ENCODE data around the gene TMEM37. TPM values are rescaled to one million over a fixed set of nuclear protein-coding genes. Genes with fewer than 3 reads are reported as not detected.

The TMEM37 gene
- total RNA-seq, 1 experiment from 2014 or later, result 2.3 TPM

DNA sequence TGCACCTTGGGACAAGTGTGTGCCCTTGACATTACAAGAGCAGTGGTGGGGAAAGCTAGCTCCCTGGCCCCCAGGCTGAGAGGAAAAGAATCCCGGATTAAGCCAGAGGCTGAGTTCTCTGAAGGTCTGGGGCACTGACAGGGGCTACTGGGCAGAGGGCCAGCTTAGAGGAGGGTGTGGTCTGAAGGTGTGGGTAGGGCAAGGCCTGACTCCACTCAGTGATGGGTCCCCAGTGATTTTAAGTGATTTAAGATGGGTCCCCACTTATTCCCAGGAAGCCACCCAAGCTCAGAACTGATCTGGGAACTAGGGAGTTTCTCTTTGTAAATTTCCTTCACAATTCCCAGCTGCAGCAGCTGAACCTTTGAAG is 8.8 kb downstream of the TMEM37 start:
- CTCF ChIA-PET, result no interaction called here
- TF ChIP-seq, protein P1, sequence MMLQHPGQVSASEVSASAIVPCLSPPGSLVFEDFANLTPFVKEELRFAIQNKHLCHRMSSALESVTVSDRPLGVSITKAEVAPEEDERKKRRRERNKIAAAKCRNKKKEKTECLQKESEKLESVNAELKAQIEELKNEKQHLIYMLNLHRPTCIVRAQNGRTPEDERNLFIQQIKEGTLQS (IDR thresholded peaks at IDR 0.05), result no peak
- TF ChIP-seq, protein P2, sequence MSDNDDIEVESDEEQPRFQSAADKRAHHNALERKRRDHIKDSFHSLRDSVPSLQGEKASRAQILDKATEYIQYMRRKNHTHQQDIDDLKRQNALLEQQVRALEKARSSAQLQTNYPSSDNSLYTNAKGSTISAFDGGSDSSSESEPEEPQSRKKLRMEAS (IDR thresholded peaks at IDR 0.05), result no peak
- no peak for TF ChIP-seq SRF (IDR thresholded peaks at IDR 0.05; ENCODE audit: low read depth)
- no peak for TF ChIP-seq POLR2A (IDR thresholded peaks at IDR 0.05; ENCODE audit: borderline replicate concordance, extremely low read depth, insufficient read depth, insufficient read length)
- no peak for TF ChIP-seq ZFX (IDR thresholded peaks at IDR 0.05)
- TF ChIP-seq EGR1 (IDR thresholded peaks at IDR 0.05; ENCODE audit: low read depth), result no peak
- TF ChIP-seq YY1 (IDR thresholded peaks at IDR 0.05; ENCODE audit: extremely low read depth, insufficient replicate concordance, low read depth, low read length), result no peak
- TF ChIP-seq, protein P3, sequence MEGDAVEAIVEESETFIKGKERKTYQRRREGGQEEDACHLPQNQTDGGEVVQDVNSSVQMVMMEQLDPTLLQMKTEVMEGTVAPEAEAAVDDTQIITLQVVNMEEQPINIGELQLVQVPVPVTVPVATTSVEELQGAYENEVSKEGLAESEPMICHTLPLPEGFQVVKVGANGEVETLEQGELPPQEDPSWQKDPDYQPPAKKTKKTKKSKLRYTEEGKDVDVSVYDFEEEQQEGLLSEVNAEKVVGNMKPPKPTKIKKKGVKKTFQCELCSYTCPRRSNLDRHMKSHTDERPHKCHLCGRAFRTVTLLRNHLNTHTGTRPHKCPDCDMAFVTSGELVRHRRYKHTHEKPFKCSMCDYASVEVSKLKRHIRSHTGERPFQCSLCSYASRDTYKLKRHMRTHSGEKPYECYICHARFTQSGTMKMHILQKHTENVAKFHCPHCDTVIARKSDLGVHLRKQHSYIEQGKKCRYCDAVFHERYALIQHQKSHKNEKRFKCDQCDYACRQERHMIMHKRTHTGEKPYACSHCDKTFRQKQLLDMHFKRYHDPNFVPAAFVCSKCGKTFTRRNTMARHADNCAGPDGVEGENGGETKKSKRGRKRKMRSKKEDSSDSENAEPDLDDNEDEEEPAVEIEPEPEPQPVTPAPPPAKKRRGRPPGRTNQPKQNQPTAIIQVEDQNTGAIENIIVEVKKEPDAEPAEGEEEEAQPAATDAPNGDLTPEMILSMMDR (IDR thresholded peaks at IDR 0.05 in 2 of 3, conservative IDR thresholded peaks at IDR 0.05 in 1 of 3; ENCODE audit: borderline replicate concordance in 1 of 3, insufficient read depth in 1 of 3, low read depth in 2 of 3, low read length in 2 of 3), result no peak
- no peak for TF ChIP-seq POLR2AphosphoS5 (IDR thresholded peaks at IDR 0.05; ENCODE audit: low read depth, low read length)
- TF ChIP-seq, protein P4, sequence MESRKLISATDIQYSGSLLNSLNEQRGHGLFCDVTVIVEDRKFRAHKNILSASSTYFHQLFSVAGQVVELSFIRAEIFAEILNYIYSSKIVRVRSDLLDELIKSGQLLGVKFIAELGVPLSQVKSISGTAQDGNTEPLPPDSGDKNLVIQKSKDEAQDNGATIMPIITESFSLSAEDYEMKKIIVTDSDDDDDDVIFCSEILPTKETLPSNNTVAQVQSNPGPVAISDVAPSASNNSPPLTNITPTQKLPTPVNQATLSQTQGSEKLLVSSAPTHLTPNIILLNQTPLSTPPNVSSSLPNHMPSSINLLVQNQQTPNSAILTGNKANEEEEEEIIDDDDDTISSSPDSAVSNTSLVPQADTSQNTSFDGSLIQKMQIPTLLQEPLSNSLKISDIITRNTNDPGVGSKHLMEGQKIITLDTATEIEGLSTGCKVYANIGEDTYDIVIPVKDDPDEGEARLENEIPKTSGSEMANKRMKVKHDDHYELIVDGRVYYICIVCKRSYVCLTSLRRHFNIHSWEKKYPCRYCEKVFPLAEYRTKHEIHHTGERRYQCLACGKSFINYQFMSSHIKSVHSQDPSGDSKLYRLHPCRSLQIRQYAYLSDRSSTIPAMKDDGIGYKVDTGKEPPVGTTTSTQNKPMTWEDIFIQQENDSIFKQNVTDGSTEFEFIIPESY (IDR thresholded peaks at IDR 0.05; ENCODE audit: extremely low read depth, insufficient replicate concordance, low read length), result no peak
- TF ChIP-seq CBX3 (IDR thresholded peaks at IDR 0.05; ENCODE audit: low read depth), result no peak
- no peak for TF ChIP-seq FOSL1 (IDR thresholded peaks at IDR 0.05; ENCODE audit: low read depth)
- no peak for TF ChIP-seq TCF7L2 (IDR thresholded peaks at IDR 0.05; ENCODE audit: borderline replicate concordance, extremely low read depth, insufficient read depth, insufficient read length)
- no peak for TF ChIP-seq SIN3A (IDR thresholded peaks at IDR 0.05; ENCODE audit: low read depth)
- TF ChIP-seq EZH2phosphoT487 (IDR thresholded peaks at IDR 0.05; ENCODE audit: borderline replicate concordance), result no peak
- TF ChIP-seq EZH2 (IDR thresholded peaks at IDR 0.05), result no peak
- Histone ChIP-seq H2AFZ (ENCODE audit: low read depth, low read length, poor library complexity, severe bottlenecking) (no peak overlapping the region), H3K27me3 (ENCODE audit: insufficient read depth, low read length) (no peaks in the 10 kb centered on the region), H3K9me3 (ENCODE audit: control insufficient read depth in 1 of 2, insufficient read depth in 1 of 2, low read depth in 1 of 2, low read length in 2 of 2) (no peaks in the 10 kb centered on the region), H4K20me1 (ENCODE audit: insufficient read depth) (no peaks in the 10 kb centered on the region), H3K9me2 (ENCODE audit: insufficient read depth) (no peaks in the 10 kb centered on the region), H3K79me2 (ENCODE audit: insufficient read depth, low read length) (no peaks in the 10 kb centered on the region), H3K36me3 (ENCODE audit: control insufficient read depth in 1 of 2, insufficient read depth in 2 of 2, low read length in 2 of 2) (no peaks in the 10 kb centered on the region), H3K4me2 (ENCODE audit: low read length) (no peak overlapping the region), H3K27ac (ENCODE audit: low read depth, low read length) (no peak overlapping the region), H3K4me1 (ENCODE audit: control insufficient read depth in 1 of 2, insufficient read depth in 2 of 2, low read length in 2 of 2) (no peaks in the 10 kb centered on the region), H3K4me3 (replicated peaks in 1 of 2; ENCODE audit: low read depth in 1 of 2, low read length in 2 of 2) (no peak overlapping the region), H3K9ac (ENCODE audit: low read length) (no peak overlapping the region)
- RAD21 ChIA-PET (ENCODE audit: low non-redundant PET in 1 of 2, low total read pairs in 2 of 2, uncharacterized antibody in 2 of 2, unreplicated experiment in 2 of 2), result no interaction called here
- ATAC-seq (no peak), DNase-seq (ENCODE audit: low read depth, low spot score) (no peak)
- intact Hi-C loops (cut with micrococcal nuclease), result no loop called here
- no TSS peak for BruUV-seq (replicated peaks)
- POLR2A ChIA-PET, result no interaction called here

Measured in HCT116 (cell line).